ENCODE data around the gene NFIA. TPM values are rescaled to one million over a fixed set of nuclear protein-coding genes. Genes with fewer than 3 reads are reported as not detected.

The NFIA gene
- polyA plus RNA-seq, 1 donor (not counting 4 experiments of a cell fraction or from before 2014, with no cell fraction given): 14.7 TPM

DNA sequence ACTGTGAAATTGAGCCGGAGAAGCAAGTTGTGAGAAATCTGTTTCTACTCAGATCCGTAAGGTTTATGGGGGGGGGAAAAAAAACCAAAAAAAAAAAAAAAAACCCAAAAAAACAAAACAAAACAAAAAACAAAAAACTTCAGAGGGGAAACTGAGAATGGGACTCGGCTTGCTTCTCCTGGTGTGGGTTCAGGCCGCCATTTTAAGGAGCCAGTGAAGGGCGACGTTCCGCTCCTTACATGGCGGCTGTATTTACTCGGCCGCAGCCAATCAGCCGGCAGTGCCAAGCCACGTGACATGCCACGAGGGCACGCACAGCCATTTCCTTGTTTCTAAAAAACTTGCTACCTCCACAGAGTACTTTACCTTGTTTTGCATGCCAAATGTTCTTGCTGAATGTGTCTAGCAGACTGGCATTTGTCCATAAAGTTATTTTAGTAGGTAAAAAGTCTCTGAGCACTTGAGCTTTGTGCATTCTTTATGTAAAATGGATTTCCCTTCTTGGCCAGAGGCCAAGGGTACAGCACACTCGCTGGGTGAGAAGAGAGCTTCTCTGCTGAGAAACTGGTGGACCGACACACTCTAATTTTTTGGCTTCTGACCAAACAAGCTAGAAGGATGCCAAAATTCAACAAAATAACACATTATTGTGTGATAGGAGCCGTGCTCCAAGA is 101.8 kb downstream of the NFIA start:
- H2AFZ ChIP-seq (ENCODE audit: control insufficient read depth, low read length): peak overlapping the region; percentile 95
- peak overlapping the region; percentile 89 for H3K4me2 ChIP-seq (ENCODE audit: control insufficient read depth, extremely low read depth, insufficient read depth, low read depth, low read length)
- H3K36me3 ChIP-seq (ENCODE audit: control insufficient read depth in 2 of 2, extremely low read depth in 1 of 2, insufficient read depth in 2 of 2, low read length in 2 of 2): no peaks in the 10 kb centered on the region
- H3K9me1 ChIP-seq (ENCODE audit: control insufficient read depth, extremely low read depth, insufficient read depth, low read length): no peaks in the 10 kb centered on the region
- H3K27ac ChIP-seq (ENCODE audit: control insufficient read depth, insufficient read depth, low read length): peak overlapping the region; percentile 84
- H3K4me1 ChIP-seq (ENCODE audit: control insufficient read depth, extremely low read depth, insufficient read depth, low read length): peaks cover 15% of the 10 kb centered on the region
- no peaks in the 10 kb centered on the region for H3K9me3 ChIP-seq (ENCODE audit: control insufficient read depth, low read depth, low read length)
- no peak for TF ChIP-seq EZH2 (IDR thresholded peaks at IDR 0.05; ENCODE audit: low read length)
- TF ChIP-seq, protein P1, sequence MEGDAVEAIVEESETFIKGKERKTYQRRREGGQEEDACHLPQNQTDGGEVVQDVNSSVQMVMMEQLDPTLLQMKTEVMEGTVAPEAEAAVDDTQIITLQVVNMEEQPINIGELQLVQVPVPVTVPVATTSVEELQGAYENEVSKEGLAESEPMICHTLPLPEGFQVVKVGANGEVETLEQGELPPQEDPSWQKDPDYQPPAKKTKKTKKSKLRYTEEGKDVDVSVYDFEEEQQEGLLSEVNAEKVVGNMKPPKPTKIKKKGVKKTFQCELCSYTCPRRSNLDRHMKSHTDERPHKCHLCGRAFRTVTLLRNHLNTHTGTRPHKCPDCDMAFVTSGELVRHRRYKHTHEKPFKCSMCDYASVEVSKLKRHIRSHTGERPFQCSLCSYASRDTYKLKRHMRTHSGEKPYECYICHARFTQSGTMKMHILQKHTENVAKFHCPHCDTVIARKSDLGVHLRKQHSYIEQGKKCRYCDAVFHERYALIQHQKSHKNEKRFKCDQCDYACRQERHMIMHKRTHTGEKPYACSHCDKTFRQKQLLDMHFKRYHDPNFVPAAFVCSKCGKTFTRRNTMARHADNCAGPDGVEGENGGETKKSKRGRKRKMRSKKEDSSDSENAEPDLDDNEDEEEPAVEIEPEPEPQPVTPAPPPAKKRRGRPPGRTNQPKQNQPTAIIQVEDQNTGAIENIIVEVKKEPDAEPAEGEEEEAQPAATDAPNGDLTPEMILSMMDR (optimal IDR thresholded peaks at IDR 0.05 in 1 of 3, IDR thresholded peaks at IDR 0.05 in 1 of 3, conservative IDR thresholded peaks at IDR 0.05 in 1 of 3; ENCODE audit: extremely low read depth in 1 of 3, insufficient read depth in 2 of 3, low read length in 3 of 3): no peak
- no peaks in the 10 kb centered on the region for H3K27me3 ChIP-seq (ENCODE audit: control insufficient read depth, extremely low read depth, insufficient read depth, low read length)
- peak; percentile 90 for FAIRE-seq
- no peaks in the 10 kb centered on the region for H4K20me1 ChIP-seq (ENCODE audit: control insufficient read depth, extremely low read depth, insufficient read depth, low read length)
- H3K4me3 ChIP-seq (ENCODE audit: control insufficient read depth in 2 of 3, extremely low read depth in 1 of 3, insufficient read depth in 2 of 3, low read depth in 1 of 3, low read length in 3 of 3): peak overlapping the region; percentile 15 to 59 (median 49)
- peaks cover 3% of the 10 kb centered on the region for H3K79me2 ChIP-seq (ENCODE audit: control insufficient read depth, insufficient read depth, low read length)
- dilution Hi-C loops (cut with MboI; ENCODE audit: extremely low pct_ligation_motif_present, low sequenced_read_pairs): no loop called here
- peak overlapping the region; percentile 60 for H3K9ac ChIP-seq (ENCODE audit: control insufficient read depth, extremely low read depth, insufficient read depth, low read length)
- no peak for DNase-seq (ENCODE audit: low read depth, low spot score)

DNA sequence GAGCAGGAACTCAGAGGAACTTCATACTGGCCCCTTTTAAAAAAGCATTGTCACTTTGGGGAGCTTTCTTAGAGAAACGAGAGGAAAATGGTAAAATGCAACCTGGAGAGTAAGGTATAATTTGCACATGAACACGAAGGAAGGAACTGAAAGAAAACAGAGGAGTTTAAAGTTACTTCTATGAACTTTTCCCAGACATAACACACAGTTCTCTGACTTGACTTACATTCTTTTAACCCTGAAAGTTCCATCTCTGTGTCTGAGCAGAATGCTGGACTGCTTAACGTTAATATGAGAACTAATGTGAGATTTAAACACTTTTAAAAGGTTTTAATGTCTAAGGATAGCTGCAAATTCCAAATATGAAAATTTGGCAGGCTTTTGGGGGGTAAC is 102.3 kb downstream of the NFIA start:
- Histone ChIP-seq H3K36me3 (ENCODE audit: control insufficient read depth in 2 of 2, extremely low read depth in 1 of 2, insufficient read depth in 2 of 2, low read length in 2 of 2) (no peaks in the 10 kb centered on the region), H3K79me2 (ENCODE audit: control insufficient read depth, insufficient read depth, low read length) (peaks cover 3% of the 10 kb centered on the region), H3K4me3 (ENCODE audit: control insufficient read depth in 2 of 3, extremely low read depth in 1 of 3, insufficient read depth in 2 of 3, low read depth in 1 of 3, low read length in 3 of 3) (peak overlapping the region in 2 of 3 experiments; percentile 49 to 59), H3K4me2 (ENCODE audit: control insufficient read depth, extremely low read depth, insufficient read depth, low read depth, low read length) (peak overlapping the region; percentile 89), H4K20me1 (ENCODE audit: control insufficient read depth, extremely low read depth, insufficient read depth, low read length) (no peaks in the 10 kb centered on the region), H3K9me1 (ENCODE audit: control insufficient read depth, extremely low read depth, insufficient read depth, low read length) (no peaks in the 10 kb centered on the region), H2AFZ (ENCODE audit: control insufficient read depth, low read length) (peak overlapping the region; percentile 95), H3K4me1 (ENCODE audit: control insufficient read depth, extremely low read depth, insufficient read depth, low read length) (peaks cover 15% of the 10 kb centered on the region), H3K9ac (ENCODE audit: control insufficient read depth, extremely low read depth, insufficient read depth, low read length) (peak overlapping the region; percentile 60), H3K9me3 (ENCODE audit: control insufficient read depth, low read depth, low read length) (no peaks in the 10 kb centered on the region), H3K27me3 (ENCODE audit: control insufficient read depth, extremely low read depth, insufficient read depth, low read length) (no peaks in the 10 kb centered on the region), H3K27ac (ENCODE audit: control insufficient read depth, insufficient read depth, low read length) (peak overlapping the region; percentile 84)
- DNase-seq (ENCODE audit: low read depth, low spot score): no peak
- FAIRE-seq: no peak
- dilution Hi-C loops (cut with MboI; ENCODE audit: extremely low pct_ligation_motif_present, low sequenced_read_pairs): no loop called here
- TF ChIP-seq, protein P1 (optimal IDR thresholded peaks at IDR 0.05 in 1 of 3, IDR thresholded peaks at IDR 0.05 in 1 of 3, conservative IDR thresholded peaks at IDR 0.05 in 1 of 3; ENCODE audit: extremely low read depth in 1 of 3, insufficient read depth in 2 of 3, low read length in 3 of 3): no peak
- TF ChIP-seq EZH2 (IDR thresholded peaks at IDR 0.05; ENCODE audit: low read length): no peak
